PC-9 (cell line): ENCODE data around the gene CDYL2. TPM values are rescaled to one million over a fixed set of nuclear protein-coding genes. Genes with fewer than 3 reads are reported as not detected.

Experiments used
- BruUV-seq: library from RNA; stranded (reverse); fragments of 400-500 nt; replicated peaks from 2 replicates; lab custom pipeline; 2021; lab: Mats Ljungman, UMichigan
- CTCF ChIA-PET: fragments of 300-600 bp; sonication (Branson Sonifier 250); formaldehyde crosslinking; loops from one replicate; lab custom pipeline; 2022; ENCODE audit warnings: antibody characterized with exemption; lab: Charles Lee
- POLR2A ChIA-PET: fragments of 300-600 bp; sonication (Branson Sonifier 250); formaldehyde crosslinking; loops from one replicate; lab custom pipeline; 2022; ENCODE audit warnings: antibody characterized with exemption; ENCODE audit not compliant: unreplicated experiment; lab: Charles Lee
- DNase-seq, 2 experiments: peaks; one replicate each; pipeline versions ENCODE4 v3.0.0 to v3.0.0-alpha.2; 2015 to 2022; ENCODE audit warnings: mixed read lengths in 1 of 2
- H2AFZ ChIP-seq: fragments of 200-600 bp; sonication (generic); 2 replicates; pipeline ENCODE4 v1.8.1; 2017; ENCODE audit warnings: antibody characterized with exemption
- H3F3A ChIP-seq: fragments of 200-600 bp; sonication (generic); 2 replicates; pipeline ENCODE4 v1.8.1; 2017; ENCODE audit warnings: antibody characterized with exemption, mild to moderate bottlenecking, low read depth; ENCODE audit not compliant: insufficient read depth
- H3K27ac ChIP-seq: fragments of 200-600 bp; sonication (generic); 2 replicates; pipeline ENCODE4 v1.6.1; 2016; ENCODE audit warnings: mixed run types
- H3K27me3 ChIP-seq: fragments of 200-600 bp; sonication (generic); 2 replicates; pipeline ENCODE4 v1.6.1; 2016; ENCODE audit warnings: low read depth, mixed run types; ENCODE audit not compliant: insufficient read depth
- H3K36me3 ChIP-seq: fragments of 200-600 bp; sonication (generic); 2 replicates; pipeline ENCODE4 v1.6.1; 2016; ENCODE audit warnings: low read depth, mixed run types
- H3K4me1 ChIP-seq: fragments of 200-600 bp; sonication (generic); replicated peaks from 2 replicates; pipeline ENCODE4 v1.6.1; 2016; ENCODE audit warnings: mixed run types; ENCODE audit not compliant: insufficient read depth
- H3K4me2 ChIP-seq: fragments of 200-600 bp; sonication (generic); 2 replicates; pipeline ENCODE4 v1.6.1; 2017; ENCODE audit warnings: mixed run types
- H3K4me3 ChIP-seq: fragments of 200-600 bp; sonication (generic); 2 replicates; pipeline ENCODE4 v1.6.1; 2016; ENCODE audit warnings: mixed run types
- H3K79me2 ChIP-seq: fragments of 200-600 bp; sonication (generic); 2 replicates; pipeline ENCODE4 v1.6.1; 2017; ENCODE audit warnings: low read depth, mixed run types
- H3K9me2 ChIP-seq: fragments of 200-600 bp; sonication (generic); 2 replicates; pipeline ENCODE4 v1.8.1; 2017; ENCODE audit warnings: mild to moderate bottlenecking; ENCODE audit not compliant: insufficient read depth
- H3K9me3 ChIP-seq: fragments of 200-600 bp; sonication (generic); 2 replicates; pipeline ENCODE4 v1.8.1; 2016; ENCODE audit warnings: low read depth; ENCODE audit not compliant: insufficient read depth
- H4K20me1 ChIP-seq: fragments of 200-600 bp; sonication (generic); 2 replicates; pipeline ENCODE4 v1.8.1; 2017; ENCODE audit not compliant: insufficient read depth
- EZH2 ChIP-seq: fragments of 200-600 bp; sonication (generic); IDR thresholded peaks from 2 replicates; pipeline ENCODE4 v1.8.0; 2017; ENCODE audit warnings: antibody characterized with exemption, low read depth
- intact Hi-C: fragments of 100-400 bp; cut with micrococcal nuclease; formaldehyde crosslinking; loops from one replicate; pipeline ENCODE4 v1.10.0; 2022; ENCODE audit not compliant: unreplicated experiment
- total RNA-seq: library from RNA; stranded (reverse); gene quantifications from 2 replicates; pipeline ENCODE4 v1.2.3, GENCODE V29; 2021
- TF ChIP-seq, protein P1 (sequence below): fragments of 200-600 bp; sonication (generic); conservative IDR thresholded peaks from 2 replicates; pipeline ENCODE4 v1.6.1; 2017; ENCODE audit warnings: mixed run types, antibody characterized with exemption, mild to moderate bottlenecking, moderate library complexity

CDYL2 gene
- total RNA-seq, 1 experiment from 2014 or later, result 3.3 TPM

DNA sequence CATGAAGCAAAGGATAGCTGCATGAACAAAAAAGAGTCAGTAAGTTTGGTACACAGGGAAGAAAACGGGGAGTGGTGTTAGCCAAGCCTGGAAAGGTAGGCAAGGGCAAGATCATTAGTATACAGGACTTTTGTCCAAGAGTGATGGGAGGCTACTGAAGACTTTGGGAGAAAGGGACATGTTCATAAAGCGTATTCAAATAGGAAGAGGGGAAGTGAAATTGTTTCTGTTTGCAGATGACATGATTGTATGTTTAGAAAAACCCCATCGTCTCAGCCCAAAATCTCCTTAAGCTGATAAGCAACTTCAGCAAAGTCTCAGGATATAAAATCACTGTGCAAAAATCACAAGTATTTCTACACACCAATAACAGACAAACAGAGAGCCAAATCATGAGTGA is 19.4 kb downstream of the CDYL2 start:
- Histone ChIP-seq H2AFZ (no peak overlapping the region), H3K4me2 (no peak overlapping the region), H3K4me3 (no peak overlapping the region), H3K27me3 (no peaks in the 10 kb centered on the region; the same call in 1 of the 2 replicates), H3K9me2 (no peaks in the 10 kb centered on the region), H3K27ac (no peak overlapping the region), H3K79me2 (no peaks in the 10 kb centered on the region), H3K9me3 (no peaks in the 10 kb centered on the region), H3K36me3 (no peaks in the 10 kb centered on the region), H4K20me1 (no peaks in the 10 kb centered on the region), H3F3A (no peaks in the 10 kb centered on the region), H3K4me1 (no peaks in the 10 kb centered on the region)
- no TSS peak for BruUV-seq
- POLR2A ChIA-PET, result no interaction called here
- TF ChIP-seq, protein P1, sequence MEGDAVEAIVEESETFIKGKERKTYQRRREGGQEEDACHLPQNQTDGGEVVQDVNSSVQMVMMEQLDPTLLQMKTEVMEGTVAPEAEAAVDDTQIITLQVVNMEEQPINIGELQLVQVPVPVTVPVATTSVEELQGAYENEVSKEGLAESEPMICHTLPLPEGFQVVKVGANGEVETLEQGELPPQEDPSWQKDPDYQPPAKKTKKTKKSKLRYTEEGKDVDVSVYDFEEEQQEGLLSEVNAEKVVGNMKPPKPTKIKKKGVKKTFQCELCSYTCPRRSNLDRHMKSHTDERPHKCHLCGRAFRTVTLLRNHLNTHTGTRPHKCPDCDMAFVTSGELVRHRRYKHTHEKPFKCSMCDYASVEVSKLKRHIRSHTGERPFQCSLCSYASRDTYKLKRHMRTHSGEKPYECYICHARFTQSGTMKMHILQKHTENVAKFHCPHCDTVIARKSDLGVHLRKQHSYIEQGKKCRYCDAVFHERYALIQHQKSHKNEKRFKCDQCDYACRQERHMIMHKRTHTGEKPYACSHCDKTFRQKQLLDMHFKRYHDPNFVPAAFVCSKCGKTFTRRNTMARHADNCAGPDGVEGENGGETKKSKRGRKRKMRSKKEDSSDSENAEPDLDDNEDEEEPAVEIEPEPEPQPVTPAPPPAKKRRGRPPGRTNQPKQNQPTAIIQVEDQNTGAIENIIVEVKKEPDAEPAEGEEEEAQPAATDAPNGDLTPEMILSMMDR, result no peak
- no peak for TF ChIP-seq EZH2
- DNase-seq, result no peak
- intact Hi-C loops, result loop anchor here (2.0 kb wide), 1 partner anchor 76 kb away; no protein-coding TSS in a partner anchor
- CTCF ChIA-PET, result no interaction called here

- Histone ChIP-seq H2AFZ (no peak overlapping the region), H3K27me3 (no peaks in the 10 kb centered on the region), H3F3A (no peaks in the 10 kb centered on the region), H3K36me3 (no peaks in the 10 kb centered on the region), H3K9me3 (no peaks in the 10 kb centered on the region), H3K79me2 (no peaks in the 10 kb centered on the region), H4K20me1 (no peaks in the 10 kb centered on the region), H3K4me2 (no peak overlapping the region), H3K4me1 (no peaks in the 10 kb centered on the region), H3K27ac (no peak overlapping the region), H3K4me3 (no peak overlapping the region), H3K9me2 (no peaks in the 10 kb centered on the region)
- TF ChIP-seq, protein P1, result no peak
- TF ChIP-seq EZH2, result no peak
- BruUV-seq, result no TSS peak
- ChIA-PET CTCF (no interaction called here), POLR2A (no interaction called here)
- intact Hi-C loops, result no loop called here
- no peak for DNase-seq
Measured at GRCh38 chr16:80778703-80779102, 25.7 kb downstream of the CDYL2 start.

DNA sequence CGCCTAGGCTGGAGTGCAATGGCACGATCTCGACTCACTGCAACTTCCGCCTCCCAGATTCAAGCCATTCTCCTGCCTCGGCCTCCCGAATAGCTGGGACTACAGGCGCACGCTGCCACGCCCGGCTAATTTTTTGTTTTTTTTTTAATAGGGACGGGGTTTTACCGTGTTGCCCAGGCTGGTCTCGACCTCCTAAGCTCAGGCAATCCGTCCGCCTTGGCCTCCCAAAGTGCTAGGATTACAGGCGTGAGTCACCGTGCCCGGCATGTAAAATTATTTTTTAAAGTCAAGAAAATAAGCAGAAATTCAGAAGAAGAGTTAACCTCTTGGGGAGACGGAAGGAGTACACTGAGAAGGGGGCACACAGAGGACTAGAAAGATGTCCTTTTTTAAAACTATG is 27.5 kb downstream of the CDYL2 start:
- no peaks in the 10 kb centered on the region for H4K20me1 ChIP-seq
- TF ChIP-seq, protein P1, result no peak
- TF ChIP-seq EZH2, result no peak
- H3K9me3 ChIP-seq, result no peaks in the 10 kb centered on the region
- CTCF ChIA-PET, result no interaction called here
- H3K36me3 ChIP-seq, result no peaks in the 10 kb centered on the region
- H3K4me3 ChIP-seq, result no peak overlapping the region
- H3K4me1 ChIP-seq, result no peaks in the 10 kb centered on the region
- BruUV-seq, result no TSS peak
- intact Hi-C loops, result no loop called here
- POLR2A ChIA-PET, result no interaction called here
- peaks cover 6% of the 10 kb centered on the region; the same call in 1 of the 2 replicates for H3K27me3 ChIP-seq
- no peaks in the 10 kb centered on the region for H3K9me2 ChIP-seq
- H3K4me2 ChIP-seq, result no peak overlapping the region
- no peak for DNase-seq
- no peaks in the 10 kb centered on the region for H3K79me2 ChIP-seq
- H2AFZ ChIP-seq, result no peak overlapping the region
- H3K27ac ChIP-seq, result no peak overlapping the region
- H3F3A ChIP-seq, result no peaks in the 10 kb centered on the region
